IPS-11a (cell line): Measurements from ENCODE around the gene SERINC1.

Source experiments
- H3K4me3 ChIP-seq: one replicate; pipeline ENCODE4 v1.5.1; 2013; ENCODE audit warnings: low read depth, low read length, control low read depth

SERINC1 gene

GRCh38 chr6:122394016-122394415 lies 77.6 kb downstream of the SERINC1 start:
- no peak overlapping the region for H3K4me3 ChIP-seq

GRCh38 chr6:122393351-122393896 lies 78.2 kb downstream of the SERINC1 start:
- no peak overlapping the region for H3K4me3 ChIP-seq
